ENCODE results near the gene KCNMB2.

KCNMB2 gene

DNA sequence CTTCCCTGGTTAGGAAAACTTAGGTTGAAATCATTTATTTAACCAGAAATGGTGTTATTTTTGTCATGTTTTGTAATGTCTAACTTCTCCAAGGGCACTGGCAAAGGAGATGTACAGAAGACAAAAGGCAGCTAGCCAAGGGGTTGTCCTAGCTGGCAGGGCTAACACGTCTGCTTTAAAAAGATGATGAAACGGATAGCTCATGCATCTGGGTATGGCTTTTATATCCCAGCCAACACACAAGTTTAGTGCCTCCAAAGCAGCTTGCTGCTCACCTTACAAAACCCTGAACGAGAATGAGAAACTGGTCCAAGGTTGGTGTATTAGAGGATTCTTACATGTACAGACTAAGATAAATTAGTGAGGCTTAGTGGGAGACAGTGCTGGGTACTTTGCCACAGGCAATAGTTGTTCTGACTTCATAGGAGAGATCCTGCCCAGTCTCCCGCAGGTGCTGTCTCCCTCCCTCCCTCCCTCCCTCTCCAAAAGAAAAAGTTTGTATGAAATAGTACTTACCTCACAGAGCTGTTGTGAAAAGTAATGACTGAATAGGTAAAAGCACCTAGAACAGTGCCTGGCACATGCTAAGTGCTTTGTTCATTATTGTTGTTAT lies 47.8 kb downstream of the KCNMB2 start:
- no peak for DNase-seq

DNA sequence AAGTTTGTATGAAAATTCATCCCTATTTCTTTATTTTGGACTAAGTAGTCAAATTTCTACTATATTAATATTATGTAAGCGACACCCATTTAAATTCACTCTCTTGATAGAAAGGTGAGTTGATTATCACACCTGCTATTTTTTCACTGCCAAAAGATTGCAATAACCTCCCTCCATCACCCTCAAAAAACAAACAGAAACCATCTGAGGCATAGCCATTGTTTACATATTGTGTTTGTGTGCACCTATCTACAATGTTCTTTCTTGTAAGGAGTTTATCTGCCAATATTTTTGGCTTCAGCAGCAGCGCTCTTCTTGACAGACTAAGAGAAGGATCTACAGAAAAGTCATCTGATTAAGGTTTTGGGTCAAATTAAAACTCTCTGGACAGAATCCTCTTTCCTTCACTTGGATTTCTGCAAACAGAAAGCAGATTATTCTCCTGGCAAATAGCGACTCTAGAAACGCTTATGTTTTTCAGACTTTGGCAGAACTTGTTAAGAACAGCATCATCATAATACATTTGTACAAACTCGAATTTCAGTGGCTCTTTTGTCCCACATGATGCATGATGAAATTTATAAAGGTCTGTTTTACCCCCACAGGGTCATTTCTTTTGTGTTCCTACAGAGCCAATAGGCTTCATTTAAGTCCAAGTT lies 48.6 kb downstream of the KCNMB2 start:
- DNase-seq, result no peak

DNA sequence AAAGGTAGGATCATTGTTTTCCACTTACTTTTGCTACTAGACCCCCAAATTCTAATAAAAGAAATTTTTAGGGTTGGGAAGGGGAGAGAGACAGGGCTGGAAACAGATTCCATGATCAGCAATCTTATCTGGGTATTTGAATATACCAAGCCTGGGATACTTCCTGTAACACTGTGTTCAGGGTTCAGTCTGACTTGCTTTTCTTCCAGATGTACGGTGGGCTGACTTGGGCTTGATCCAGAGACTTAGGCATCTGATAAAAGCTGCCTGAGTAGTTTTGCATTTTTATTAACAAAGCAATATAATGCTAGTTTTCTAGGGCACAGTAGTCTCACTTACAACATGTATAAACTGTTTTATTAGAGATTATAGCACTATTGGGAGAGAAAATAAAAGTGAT lies 49.2 kb downstream of the KCNMB2 start:
- DNase-seq, result no peak

- no peak for DNase-seq
Observed at GRCh38 chr3:178586076-178586475, 49.8 kb downstream of the KCNMB2 start.

GRCh38 chr3:178588628-178589027 lies 52.4 kb downstream of the KCNMB2 start:
- DNase-seq, result no peak

- DNase-seq, result no peak
Observed at GRCh38 chr3:178593786-178594185, 57.5 kb downstream of the KCNMB2 start.

DNA sequence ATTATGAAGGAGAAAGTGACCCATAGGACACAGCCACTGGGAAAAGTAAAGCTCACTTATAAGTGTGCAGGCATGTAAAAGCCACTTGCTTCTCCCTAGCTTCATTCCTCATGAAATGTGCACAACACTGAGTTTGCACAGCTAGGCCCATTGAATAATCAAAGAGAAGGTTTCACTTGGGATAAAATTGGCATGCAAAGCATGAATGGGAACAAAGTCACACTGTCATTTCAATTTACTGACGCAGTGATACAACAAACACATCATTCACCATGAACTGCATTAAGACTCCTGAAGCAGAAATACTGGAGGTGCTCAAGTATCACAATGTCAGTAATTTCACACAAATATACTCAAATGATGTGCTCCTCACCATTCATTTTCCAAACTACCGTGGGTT lies 61.1 kb downstream of the KCNMB2 start:
- no peak for DNase-seq

- no peak for DNase-seq
Observed at GRCh38 chr3:178602856-178603255, 66.6 kb downstream of the KCNMB2 start.

DNA sequence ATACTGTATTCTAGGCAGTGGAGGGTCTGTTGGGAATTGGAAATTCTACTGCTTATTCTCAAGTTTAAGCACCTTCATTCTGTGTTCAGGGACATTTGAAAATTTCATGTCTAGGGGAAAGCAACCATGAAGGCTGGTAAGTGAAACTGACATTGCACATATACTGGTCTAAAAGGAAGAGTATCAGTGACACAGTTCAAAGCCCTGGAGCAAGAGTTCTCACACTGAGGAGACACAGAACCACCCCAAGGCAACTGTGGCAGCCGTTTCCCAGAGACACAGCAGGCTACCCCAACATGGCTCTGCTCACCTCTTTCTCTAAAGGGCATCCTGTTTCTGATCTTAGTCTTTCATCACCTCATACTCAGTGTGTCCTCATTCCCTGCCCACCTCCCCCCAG lies 67.5 kb downstream of the KCNMB2 start:
- DNase-seq, result no peak

DNA sequence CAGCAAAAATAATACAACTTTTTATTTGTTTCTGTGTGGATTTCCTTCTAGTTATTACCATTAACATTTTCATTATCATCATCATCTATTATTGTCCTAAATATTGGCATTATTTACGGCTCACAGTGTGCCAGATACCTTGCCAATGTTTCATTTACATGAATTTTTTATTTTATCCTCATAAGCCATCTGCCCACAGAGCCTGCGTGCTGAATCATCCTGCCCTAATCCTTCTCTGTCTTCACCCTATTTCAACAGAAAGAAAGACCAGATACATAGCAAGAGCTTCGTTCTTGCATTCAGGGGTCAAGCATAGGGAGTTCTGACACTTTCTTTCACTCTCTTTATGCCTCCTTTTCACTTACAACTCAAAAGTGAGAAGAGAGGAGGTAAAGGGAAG lies 82.0 kb downstream of the KCNMB2 start:
- no peak for DNase-seq

DNA sequence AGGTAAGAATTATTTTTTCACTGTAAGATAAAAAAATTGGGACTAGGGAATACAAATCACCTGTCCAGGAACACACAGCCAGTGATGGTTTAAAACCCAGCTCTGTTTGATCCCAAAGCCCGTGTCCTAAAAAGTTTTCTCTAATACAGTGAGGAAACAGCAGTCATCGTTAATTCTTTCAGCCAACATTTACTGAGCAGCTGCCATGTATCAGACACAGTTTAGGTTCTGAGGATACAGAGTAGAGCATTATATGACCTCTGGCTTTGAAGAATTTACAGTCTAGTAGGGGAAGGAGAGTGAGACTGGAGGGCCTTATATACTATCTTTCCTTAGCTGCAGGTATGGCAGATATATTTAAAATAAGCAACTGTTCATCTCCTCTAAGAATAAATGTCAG lies 82.7 kb downstream of the KCNMB2 start:
- DNase-seq, result no peak

- no peak for DNase-seq
Observed at GRCh38 chr3:178623666-178624255, 87.5 kb downstream of the KCNMB2 start.

DNA sequence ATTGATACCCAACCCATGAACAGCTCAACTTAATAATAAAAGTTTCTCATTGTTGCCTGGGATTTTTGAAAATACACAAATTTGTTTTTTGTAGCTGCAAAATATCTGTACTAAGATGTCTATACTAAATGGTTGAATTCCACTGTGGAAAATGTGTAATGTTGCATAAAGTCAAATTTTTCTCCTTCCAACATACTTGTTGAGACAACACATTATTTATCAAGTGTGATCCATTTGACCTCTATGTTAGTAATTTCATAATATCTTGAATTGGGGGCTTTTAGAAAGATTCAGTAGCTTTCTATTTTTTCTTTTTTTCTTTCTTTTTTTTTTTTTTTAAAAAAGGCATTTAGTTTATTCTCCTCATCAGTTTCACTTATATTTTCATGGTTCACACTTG lies 88.0 kb downstream of the KCNMB2 start:
- DNase-seq, result no peak

DNA sequence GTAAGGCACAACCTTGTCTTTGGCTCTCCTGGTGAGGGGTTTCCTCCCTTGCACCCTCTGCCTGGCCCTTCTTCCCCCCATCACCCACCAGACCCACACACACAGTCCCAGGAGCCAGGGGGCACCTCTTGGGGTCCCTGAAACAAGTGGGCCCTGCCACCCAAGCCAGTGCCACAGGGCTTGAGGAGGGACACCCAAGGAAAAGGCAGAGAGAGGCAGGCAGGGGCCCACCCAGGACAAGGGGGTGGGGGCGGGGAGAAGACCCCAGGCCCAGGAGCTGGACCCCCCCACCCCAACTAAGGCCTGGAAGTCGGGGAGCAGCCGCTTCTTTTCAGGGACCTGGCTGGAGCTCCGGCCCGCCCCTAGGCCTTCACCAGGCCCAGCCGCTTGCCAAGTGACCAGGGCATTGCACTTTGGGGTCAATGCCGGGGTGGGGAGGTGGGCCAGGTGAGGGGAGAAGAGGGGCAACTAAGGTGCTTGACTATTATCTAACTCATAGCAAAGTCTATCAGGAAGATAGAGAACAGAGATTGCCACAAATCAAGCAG lies 88.9 kb downstream of the KCNMB2 start:
- no peak for DNase-seq

DNA sequence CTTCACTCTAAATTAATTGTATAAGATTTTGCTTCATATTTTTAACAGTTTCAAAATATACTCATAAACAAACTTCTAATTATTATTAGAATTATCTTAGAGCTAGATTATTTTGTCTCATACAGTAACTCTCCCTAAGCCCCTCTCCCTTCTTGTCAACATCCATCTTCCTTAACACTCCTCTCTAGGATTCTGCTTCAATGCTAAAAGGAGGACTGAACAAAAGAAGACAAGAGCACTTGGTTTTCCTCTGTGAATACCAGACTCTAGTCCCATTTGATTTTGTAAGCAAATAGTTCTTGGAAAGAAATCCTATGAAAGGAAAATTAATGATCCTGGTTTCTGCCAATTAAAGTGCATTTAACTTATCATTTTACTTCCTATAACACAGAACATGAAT lies 91.8 kb downstream of the KCNMB2 start:
- no peak for DNase-seq

GRCh38 chr3:178629430-178630178 lies 93.4 kb downstream of the KCNMB2 start:
- DNase-seq, result no peak

- DNase-seq, result no peak
Observed at GRCh38 chr3:178631950-178632349, 95.7 kb downstream of the KCNMB2 start.

GRCh38 chr3:178634975-178635374 lies 98.7 kb downstream of the KCNMB2 start:
- no peak for DNase-seq

DNA sequence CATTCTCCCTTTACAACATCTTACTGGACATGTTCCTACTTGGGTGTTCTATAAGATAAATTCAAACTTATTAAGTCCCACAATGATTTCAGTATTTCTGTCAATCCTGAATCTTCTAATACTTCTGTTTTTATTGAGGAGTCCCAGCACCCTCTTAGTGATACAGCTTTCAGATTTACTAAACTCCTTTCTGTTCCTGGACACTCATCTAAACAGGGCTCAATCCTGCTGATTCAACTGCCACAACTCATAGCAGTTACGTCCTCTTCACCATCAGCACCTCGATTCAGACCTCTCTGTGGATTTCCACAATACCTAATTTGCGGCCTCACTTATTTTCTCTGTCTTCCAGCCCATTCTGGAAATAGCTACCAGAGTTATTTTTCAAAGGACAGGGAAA lies 101.6 kb downstream of the KCNMB2 start:
- no peak for DNase-seq

- DNase-seq, result no peak
Observed at GRCh38 chr3:178645503-178645902, 109.3 kb downstream of the KCNMB2 start.

GRCh38 chr3:178646186-178646862 lies 110.1 kb downstream of the KCNMB2 start:
- DNase-seq, result no peak

- no peak for DNase-seq
Observed at GRCh38 chr3:178655488-178655887, 119.3 kb downstream of the KCNMB2 start.

- no peak for DNase-seq
Observed at GRCh38 chr3:178658694-178659325, 122.6 kb downstream of the KCNMB2 start.
